Measurements from ENCODE around the gene ADAM12. TPM values are rescaled to one million over a fixed set of nuclear protein-coding genes. Genes with fewer than 3 reads are reported as not detected.

The ADAM12 gene
- total RNA-seq, 1 donor from 2014 or later, result 3.7 TPM

- Histone ChIP-seq H3K4me1 (peaks cover 13% of the 10 kb centered on the region), H3K36me3 (no peaks in the 10 kb centered on the region), H3K27me3 (no peaks in the 10 kb centered on the region), H3K9me3 (no peaks in the 10 kb centered on the region), H3K4me3 (no peak overlapping the region), H3K27ac (no peak overlapping the region)
- intact Hi-C loops (cut with DNase I), result no loop called here
- DNase-seq (ENCODE audit: extremely low spot score in 2 of 2), result peak in 1 of 2 donors; percentile 74
- TF ChIP-seq POLR2AphosphoS5 (IDR thresholded peaks at IDR 0.05; ENCODE audit: insufficient read depth in 1 of 2, low read depth in 1 of 2) (no peak), CTCF (IDR thresholded peaks at IDR 0.05) (no peak), POLR2A (IDR thresholded peaks at IDR 0.05) (no peak)
Measured at GRCh38 chr10:126245501-126245900, 142.8 kb downstream of the ADAM12 start.

- Histone ChIP-seq H3K27ac (peak overlapping the region; percentile 60), H3K36me3 (no peaks in the 10 kb centered on the region), H3K4me1 (peaks cover 13% of the 10 kb centered on the region), H3K27me3 (no peaks in the 10 kb centered on the region), H3K4me3 (no peak overlapping the region), H3K9me3 (no peaks in the 10 kb centered on the region)
- TF ChIP-seq CTCF (IDR thresholded peaks at IDR 0.05) (no peak), POLR2AphosphoS5 (IDR thresholded peaks at IDR 0.05; ENCODE audit: insufficient read depth in 1 of 2, low read depth in 1 of 2) (no peak), POLR2A (IDR thresholded peaks at IDR 0.05) (no peak)
- no peak for DNase-seq (ENCODE audit: extremely low spot score in 2 of 2)
- intact Hi-C loops (cut with DNase I), result no loop called here
Measured at GRCh38 chr10:126243971-126244370, 144.3 kb downstream of the ADAM12 start.

- DNase-seq (ENCODE audit: extremely low spot score in 2 of 2), result no peak
Measured at GRCh38 chr10:126243306-126243705, 145.0 kb downstream of the ADAM12 start.

GRCh38 chr10:126242397-126243260 is 145.6 kb downstream of the ADAM12 start:
- Histone ChIP-seq H3K9me3 (no peaks in the 10 kb centered on the region), H3K27me3 (no peaks in the 10 kb centered on the region), H3K36me3 (no peaks in the 10 kb centered on the region), H3K4me3 (no peak overlapping the region), H3K27ac (peak overlapping the region; percentile 60), H3K4me1 (peaks cover 13% of the 10 kb centered on the region)
- intact Hi-C loops (cut with DNase I), result no loop called here
- peak in 1 of 2 donors; percentile 88 for DNase-seq (ENCODE audit: extremely low spot score in 2 of 2)
- TF ChIP-seq POLR2A (IDR thresholded peaks at IDR 0.05), result no peak
- TF ChIP-seq POLR2AphosphoS5 (IDR thresholded peaks at IDR 0.05; ENCODE audit: insufficient read depth in 1 of 2, low read depth in 1 of 2), result peak in 1 of 2 donors; percentile 73

More at GRCh38 chr10:126243306-126243705, 145.0 kb downstream of the ADAM12 start:
- Histone ChIP-seq H3K4me1 (peaks cover 13% of the 10 kb centered on the region), H3K27ac (peak overlapping the region; percentile 60), H3K9me3 (no peaks in the 10 kb centered on the region), H3K4me3 (no peak overlapping the region), H3K27me3 (no peaks in the 10 kb centered on the region), H3K36me3 (no peaks in the 10 kb centered on the region)
- TF ChIP-seq CTCF (IDR thresholded peaks at IDR 0.05) (no peak), POLR2A (IDR thresholded peaks at IDR 0.05) (no peak), POLR2AphosphoS5 (IDR thresholded peaks at IDR 0.05; ENCODE audit: insufficient read depth in 1 of 2, low read depth in 1 of 2) (no peak)
- intact Hi-C loops (cut with DNase I), result no loop called here

- no peaks in the 10 kb centered on the region for H3K9me3 ChIP-seq
- peaks cover 13% of the 10 kb centered on the region for H3K4me1 ChIP-seq
- no peak overlapping the region for H3K4me3 ChIP-seq
- intact Hi-C loops (cut with DNase I), result no loop called here
- H3K36me3 ChIP-seq, result no peaks in the 10 kb centered on the region
- peak in 1 of 2 donors; percentile 49 for DNase-seq (ENCODE audit: extremely low spot score in 2 of 2)
- no peaks in the 10 kb centered on the region for H3K27me3 ChIP-seq
- TF ChIP-seq CTCF (IDR thresholded peaks at IDR 0.05) (no peak), POLR2A (IDR thresholded peaks at IDR 0.05) (no peak), POLR2AphosphoS5 (IDR thresholded peaks at IDR 0.05; ENCODE audit: insufficient read depth in 1 of 2, low read depth in 1 of 2) (no peak)
- no peak overlapping the region for H3K27ac ChIP-seq
Measured at GRCh38 chr10:126240483-126240882, 147.8 kb downstream of the ADAM12 start.
